GM18505 (cell line): ENCODE data around the gene SUCLG2.

Source experiments
- ATAC-seq: cut with Tn5 transposase; IDR thresholded peaks from one replicate; pipeline ENCODE4 v1.9.1; 2021; ENCODE audit not compliant: unreplicated experiment
- POLR2A ChIP-seq: IDR thresholded peaks from 4 replicates; pipeline ENCODE4 v1.6.1; 2011; ENCODE audit warnings: borderline replicate concordance; ENCODE audit not compliant: insufficient read depth, insufficient read length; ENCODE audit errors: extremely low read depth

The SUCLG2 gene

GRCh38 chr3:67642734-67643133, 11.7 kb downstream of the SUCLG2 start:
- ATAC-seq = no peak

GRCh38 chr3:67642190-67642589, 12.2 kb downstream of the SUCLG2 start:
- ATAC-seq = no peak

More at GRCh38 chr3:67642734-67643133, 11.7 kb downstream of the SUCLG2 start:
- TF ChIP-seq POLR2A = no peak

GRCh38 chr3:67641451-67641850, 13.0 kb downstream of the SUCLG2 start:
- ATAC-seq = no peak
- TF ChIP-seq POLR2A = no peak

More at GRCh38 chr3:67642190-67642589, 12.2 kb downstream of the SUCLG2 start:
- TF ChIP-seq POLR2A = no peak

GRCh38 chr3:67640023-67640660, 14.3 kb downstream of the SUCLG2 start:
- ATAC-seq = no peak
- no peak for TF ChIP-seq POLR2A

GRCh38 chr3:67637255-67637900, 17.0 kb downstream of the SUCLG2 start:
- ATAC-seq = no peak
- TF ChIP-seq POLR2A = no peak

- ATAC-seq = no peak
- TF ChIP-seq POLR2A = no peak
Observed at GRCh38 chr3:67635806-67636205, 18.6 kb downstream of the SUCLG2 start.

- no peak for ATAC-seq
Observed at GRCh38 chr3:67635257-67635656, 19.2 kb downstream of the SUCLG2 start.

GRCh38 chr3:67630666-67631362, 23.6 kb downstream of the SUCLG2 start:
- ATAC-seq = no peak
- TF ChIP-seq POLR2A = no peak

More at GRCh38 chr3:67635257-67635656, 19.2 kb downstream of the SUCLG2 start:
- no peak for TF ChIP-seq POLR2A

- ATAC-seq = no peak
Observed at GRCh38 chr3:67624687-67625086, 29.7 kb downstream of the SUCLG2 start.

GRCh38 chr3:67624078-67624477, 30.3 kb downstream of the SUCLG2 start:
- ATAC-seq = no peak
- no peak for TF ChIP-seq POLR2A

More at GRCh38 chr3:67624687-67625086, 29.7 kb downstream of the SUCLG2 start:
- no peak for TF ChIP-seq POLR2A

- no peak for ATAC-seq
Observed at GRCh38 chr3:67622652-67623051, 31.8 kb downstream of the SUCLG2 start.

GRCh38 chr3:67620869-67621268, 33.5 kb downstream of the SUCLG2 start:
- no peak for ATAC-seq
- TF ChIP-seq POLR2A = no peak

More at GRCh38 chr3:67622652-67623051, 31.8 kb downstream of the SUCLG2 start:
- TF ChIP-seq POLR2A = no peak

- no peak for TF ChIP-seq POLR2A
- ATAC-seq = no peak
Observed at GRCh38 chr3:67619991-67620390, 34.4 kb downstream of the SUCLG2 start.
